HepG2 (cell line): Measurements from ENCODE around the gene PLXNB2.

Experiments used
- CBFB ChIP-seq: sonication (generic); formaldehyde crosslinking; IDR thresholded peaks from 2 replicates; pipeline ENCODE4 v1.4.0; 2020; ENCODE audit warnings: missing genetic modification reagents
- MBNL3 ChIP-seq: fragments of 250-450 bp; sonication (Bioruptor Pico); conservative IDR thresholded peaks from 2 replicates; pipeline ENCODE4 v1.8.0; 2022; ENCODE audit warnings: mild to moderate bottlenecking, inconsistent platforms
- MYC ChIP-seq: sonication (generic); formaldehyde crosslinking; IDR thresholded peaks from 2 replicates; pipeline ENCODE4 v1.9.0; 2021; ENCODE audit warnings: missing genetic modification reagents, borderline replicate concordance
- NFIC ChIP-seq: IDR thresholded peaks from 2 replicates; pipeline ENCODE4 v1.6.1; 2012; ENCODE audit warnings: mild to moderate bottlenecking, low read length, inconsistent platforms

DNA sequence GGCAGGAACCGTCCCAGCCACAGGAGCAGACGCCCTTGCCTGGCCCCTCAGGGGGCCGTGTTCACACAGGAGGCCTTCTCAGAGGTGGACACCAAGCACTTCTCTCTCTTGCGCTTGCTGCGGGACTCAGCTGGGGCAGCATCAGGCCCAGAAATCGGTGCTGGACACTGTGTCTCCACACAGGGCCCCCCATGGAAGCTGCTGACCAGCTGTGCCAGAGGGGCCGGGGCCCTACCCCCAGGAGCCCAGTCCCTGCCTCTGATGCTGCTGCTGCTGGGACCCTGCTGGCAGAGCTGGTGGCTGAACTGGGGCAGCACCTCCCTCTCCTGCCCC, 4.0 kb downstream of the PLXNB2 start:
- no peak for TF ChIP-seq NFIC
- TF ChIP-seq MYC (CRISPR knock-in tag) = no peak
- no peak for TF ChIP-seq MBNL3 (CRISPR knock-in tag)
- no peak for TF ChIP-seq CBFB (CRISPR knock-in tag)
